ENCODE data around the gene CEP295NL. TPM values are rescaled to one million over a fixed set of nuclear protein-coding genes. Genes with fewer than 3 reads are reported as not detected.
"Not testable (repeated sequence)": the region's sequence is repeated elsewhere in the genome, so short reads cannot be mapped to it uniquely, and the experiment has no call there.

CEP295NL gene
- total RNA-seq, 1 donor from 2014 or later = 1.3 TPM

- Mint-ChIP-seq H3K36me3 (ENCODE audit: low read depth) (no peaks in the 10 kb centered on the region), H3K27ac (ENCODE audit: unreplicated experiment) (peak overlapping the region; percentile 95), H3K9me3 (ENCODE audit: low read depth) (no peaks in the 10 kb centered on the region), H3K4me3 (ENCODE audit: unreplicated experiment) (peak overlapping the region; percentile 55), H3K4me1 (ENCODE audit: low read depth) (peaks cover 82% of the 10 kb centered on the region), H3K27me3 (ENCODE audit: low read depth) (no peaks in the 10 kb centered on the region)
- no peak for TF ChIP-seq CTCF (IDR thresholded peaks at IDR 0.05)
- DNase-seq (ENCODE audit: low spot score) = no peak
Measured at GRCh38 chr17:78882540-78883088, 20.4 kb downstream of the CEP295NL start.

- no peak for DNase-seq (ENCODE audit: low spot score)
- Mint-ChIP-seq H3K27ac (ENCODE audit: unreplicated experiment) (peak overlapping the region; percentile 70), H3K27me3 (ENCODE audit: low read depth) (no peaks in the 10 kb centered on the region), H3K9me3 (ENCODE audit: low read depth) (no peaks in the 10 kb centered on the region), H3K4me1 (ENCODE audit: low read depth) (peaks cover 81% of the 10 kb centered on the region), H3K4me3 (ENCODE audit: unreplicated experiment) (peak overlapping the region; percentile 31), H3K36me3 (ENCODE audit: low read depth) (no peaks in the 10 kb centered on the region)
- no peak for TF ChIP-seq CTCF (IDR thresholded peaks at IDR 0.05)
Measured at GRCh38 chr17:78879635-78880186, 23.3 kb downstream of the CEP295NL start.

- Mint-ChIP-seq H3K4me3 (ENCODE audit: unreplicated experiment) (peak overlapping the region; percentile 31), H3K9me3 (ENCODE audit: low read depth) (no peaks in the 10 kb centered on the region), H3K27me3 (ENCODE audit: low read depth) (no peaks in the 10 kb centered on the region), H3K27ac (ENCODE audit: unreplicated experiment) (peak overlapping the region; percentile 70), H3K36me3 (ENCODE audit: low read depth) (no peaks in the 10 kb centered on the region), H3K4me1 (ENCODE audit: low read depth) (peaks cover 81% of the 10 kb centered on the region)
- DNase-seq (ENCODE audit: low spot score) = no peak
- no peak for TF ChIP-seq CTCF (IDR thresholded peaks at IDR 0.05)
Measured at GRCh38 chr17:78878871-78879527, 24.0 kb downstream of the CEP295NL start.

GRCh38 chr17:78878261-78878660 lies 24.7 kb downstream of the CEP295NL start:
- no peaks in the 10 kb centered on the region for H3K9me3 Mint-ChIP-seq (ENCODE audit: low read depth)
- H3K4me3 Mint-ChIP-seq (ENCODE audit: unreplicated experiment) = no peak overlapping the region
- no peaks in the 10 kb centered on the region for H3K36me3 Mint-ChIP-seq (ENCODE audit: low read depth)
- no peak for DNase-seq (ENCODE audit: low spot score)
- no peaks in the 10 kb centered on the region for H3K27me3 Mint-ChIP-seq (ENCODE audit: low read depth)
- H3K4me1 Mint-ChIP-seq (ENCODE audit: low read depth) = peaks cover 81% of the 10 kb centered on the region
- no peak for TF ChIP-seq CTCF (IDR thresholded peaks at IDR 0.05)
- H3K27ac Mint-ChIP-seq (ENCODE audit: unreplicated experiment) = peak overlapping the region; percentile 73

GRCh38 chr17:78876954-78877517 lies 26.0 kb downstream of the CEP295NL start:
- Mint-ChIP-seq H3K4me1 (ENCODE audit: low read depth) (peaks cover 69% of the 10 kb centered on the region), H3K27ac (ENCODE audit: unreplicated experiment) (peak overlapping the region; percentile 42)
- not testable (repeated sequence) for DNase-seq (ENCODE audit: low spot score); H3K9me3 Mint-ChIP-seq (ENCODE audit: low read depth); H3K36me3 Mint-ChIP-seq (ENCODE audit: low read depth); H3K4me3 Mint-ChIP-seq (ENCODE audit: unreplicated experiment); H3K27me3 Mint-ChIP-seq (ENCODE audit: low read depth)
